Left lung (tissue), 10 donors: ENCODE results near the gene KIF26A. TPM values are rescaled to one million over a fixed set of nuclear protein-coding genes. Genes with fewer than 3 reads are reported as not detected.
"Not testable (repeated sequence)": the region's sequence is repeated elsewhere in the genome, so short reads cannot be mapped to it uniquely, and the experiment has no call there.

Experiments
- ATAC-seq: fragments of 200-7000 bp; cut with Tn5 transposase; one replicate; pipeline ENCODE4 v1.9.1; 2020; ENCODE audit warnings: moderate library complexity
- DNase-seq, 4 donors: peaks; one replicate each; pipeline ENCODE4 v3.0.0-alpha.2; 2013 to 2020
- H3K27ac ChIP-seq, 2 donors: fragments of 200-600 bp; sonication (generic) in 1 of 2; one replicate each; pipeline versions ENCODE4 v1.5.0 to v1.8.0; 2020 to 2021
- H3K27me3 ChIP-seq, 2 donors: fragments of 200-600 bp; sonication (generic) in 1 of 2; one replicate each; pipeline versions ENCODE4 v1.5.0 to v1.8.0; 2020 to 2021
- H3K36me3 ChIP-seq, 2 donors: fragments of 200-600 bp; sonication (generic) in 1 of 2; one replicate each; pipeline versions ENCODE4 v1.5.0 to v1.8.0; 2020 to 2021
- H3K4me1 ChIP-seq, 2 donors: fragments of 200-600 bp; one replicate each; pipeline ENCODE4 v1.8.0; 2021
- H3K4me3 ChIP-seq, 2 donors: fragments of 200-600 bp; sonication (generic) in 1 of 2; one replicate each; pipeline versions ENCODE4 v1.5.0 to v1.8.0; 2020 to 2021; ENCODE audit warnings: mild to moderate bottlenecking in 1 of 2
- H3K9me3 ChIP-seq, 2 donors: fragments of 200-600 bp; sonication (generic) in 1 of 2; one replicate each; pipeline versions ENCODE4 v1.5.0 to v1.8.0; 2020 to 2021
- intact Hi-C, 2 donors: fragments of 100-400 bp; cut with DNase I; formaldehyde crosslinking; loops; one replicate each; pipeline versions ENCODE4 v1.11.2 to v1.14.2; 2022
- polyA plus RNA-seq, 6 donors: library from polyadenylated mRNA; unstranded; fragments of 120-200 nt; gene quantifications; one replicate each; pipeline ENCODE4 v1.2.1, GENCODE V29; 2013; ENCODE audit not compliant: insufficient read length in 6 of 6
- total RNA-seq, 2 donors: library from RNA; stranded (reverse); fragmentation: NEBNext Ultra II Directional; extraction: Animal tissue kit (Norgen Biotek cat#: 25700); gene quantifications; one replicate each; pipeline ENCODE4 v1.2.1, GENCODE V29; 2021
- TF ChIP-seq, protein P1 (sequence below), 2 donors: fragments of 200-600 bp; sonication (generic) in 1 of 2; IDR thresholded peaks; one replicate each; pipeline versions ENCODE4 v1.5.0 to v1.8.0; 2021; ENCODE audit warnings: antibody characterized with exemption in 2 of 2
- donor health status: DM: no; HTN: yes; CAD: no.
- donor health status: DM: no; HTN: no; CAD: no.

Gene KIF26A
- total and polyA plus RNA-seq, 8 donors, result 4.5 to 25.5 (median 14.4) TPM

DNA sequence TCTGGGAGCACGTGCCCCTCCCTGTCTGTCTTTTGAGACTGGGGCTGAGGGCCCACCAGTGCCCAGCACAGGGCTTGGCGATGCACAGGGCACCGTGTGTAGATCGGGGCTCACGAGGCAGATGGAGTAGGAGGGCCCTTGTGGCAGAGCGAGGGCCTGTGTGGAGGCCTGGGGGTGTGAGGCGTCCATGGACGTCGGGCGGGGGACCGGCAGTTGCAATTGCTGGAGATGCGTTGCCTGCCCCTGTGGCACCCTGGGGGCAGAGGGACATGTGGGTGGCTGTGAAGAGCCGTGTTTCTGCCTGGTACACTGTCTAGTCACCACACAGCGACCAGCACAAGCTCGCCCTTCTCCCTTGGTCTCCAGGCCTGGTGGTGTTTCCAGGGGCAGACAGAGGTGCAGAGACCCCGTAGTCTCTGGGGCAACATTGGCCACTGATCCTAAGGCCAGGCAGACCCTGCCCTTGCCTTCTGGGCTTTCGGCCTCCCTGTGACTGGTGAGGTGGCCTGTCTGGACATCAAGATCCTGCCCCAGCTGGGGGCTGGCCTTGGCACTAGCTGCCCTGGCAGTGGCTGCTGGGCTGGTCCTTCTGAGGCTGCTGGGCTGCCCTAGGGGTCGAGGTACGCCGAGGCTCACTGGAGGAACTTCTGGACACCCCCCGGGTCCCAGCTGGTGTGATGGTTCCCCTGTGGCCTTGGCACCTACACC is 14.5 kb downstream of the KIF26A start:
- DNase-seq (no peak), ATAC-seq (no peak)
- no peak overlapping the region for H3K4me3 ChIP-seq
- no peaks in the 10 kb centered on the region for H3K27me3 ChIP-seq
- TF ChIP-seq, protein P1, sequence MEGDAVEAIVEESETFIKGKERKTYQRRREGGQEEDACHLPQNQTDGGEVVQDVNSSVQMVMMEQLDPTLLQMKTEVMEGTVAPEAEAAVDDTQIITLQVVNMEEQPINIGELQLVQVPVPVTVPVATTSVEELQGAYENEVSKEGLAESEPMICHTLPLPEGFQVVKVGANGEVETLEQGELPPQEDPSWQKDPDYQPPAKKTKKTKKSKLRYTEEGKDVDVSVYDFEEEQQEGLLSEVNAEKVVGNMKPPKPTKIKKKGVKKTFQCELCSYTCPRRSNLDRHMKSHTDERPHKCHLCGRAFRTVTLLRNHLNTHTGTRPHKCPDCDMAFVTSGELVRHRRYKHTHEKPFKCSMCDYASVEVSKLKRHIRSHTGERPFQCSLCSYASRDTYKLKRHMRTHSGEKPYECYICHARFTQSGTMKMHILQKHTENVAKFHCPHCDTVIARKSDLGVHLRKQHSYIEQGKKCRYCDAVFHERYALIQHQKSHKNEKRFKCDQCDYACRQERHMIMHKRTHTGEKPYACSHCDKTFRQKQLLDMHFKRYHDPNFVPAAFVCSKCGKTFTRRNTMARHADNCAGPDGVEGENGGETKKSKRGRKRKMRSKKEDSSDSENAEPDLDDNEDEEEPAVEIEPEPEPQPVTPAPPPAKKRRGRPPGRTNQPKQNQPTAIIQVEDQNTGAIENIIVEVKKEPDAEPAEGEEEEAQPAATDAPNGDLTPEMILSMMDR (IDR thresholded peaks at IDR 0.05), result no peak
- H3K27ac ChIP-seq, result no peak overlapping the region
- no peaks in the 10 kb centered on the region for H3K9me3 ChIP-seq
- peaks cover 5 to 17% of the 10 kb centered on the region in 2 donors for H3K4me1 ChIP-seq
- H3K36me3 ChIP-seq, result no peaks in the 10 kb centered on the region
- intact Hi-C loops, result no loop called here

DNA sequence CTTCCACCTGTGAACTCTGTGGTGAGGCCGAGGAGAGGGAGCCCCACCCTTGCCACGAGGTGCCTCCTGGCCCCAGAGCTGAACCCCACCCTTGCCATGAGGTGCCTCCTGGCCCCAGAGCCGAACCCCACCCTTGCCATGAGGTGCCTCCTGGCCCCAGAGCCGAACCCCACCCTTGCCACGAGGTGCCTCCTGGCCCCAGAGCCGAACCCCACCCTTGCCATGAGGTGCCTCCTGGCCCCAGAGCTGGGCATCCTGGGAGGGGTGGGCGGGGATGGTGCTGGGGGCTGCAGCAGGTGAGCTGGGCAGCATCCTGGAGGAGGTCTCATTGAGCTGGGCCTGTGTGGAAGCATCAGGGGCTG is 15.0 kb downstream of the KIF26A start:
- H3K27ac ChIP-seq, ATAC-seq, H3K4me3 ChIP-seq, H3K36me3 ChIP-seq, intact Hi-C loops, H3K9me3 ChIP-seq, DNase-seq, H3K27me3 ChIP-seq: not testable (repeated sequence)
- peaks cover 5 to 17% of the 10 kb centered on the region in 2 donors for H3K4me1 ChIP-seq

- ATAC-seq, result no peak
- DNase-seq, result no peak
These were observed 15.9 kb downstream of the KIF26A start for GRCh38 chr14:104154246-104154645.

GRCh38 chr14:104155513-104155912 is 17.1 kb downstream of the KIF26A start:
- TF ChIP-seq, protein P1 (IDR thresholded peaks at IDR 0.05), result no peak

More at GRCh38 chr14:104154246-104154645, 15.9 kb downstream of the KIF26A start:
- Histone ChIP-seq H3K9me3 (no peaks in the 10 kb centered on the region), H3K4me3 (no peak overlapping the region), H3K4me1 (peaks cover 5 to 13% of the 10 kb centered on the region in 2 donors), H3K36me3 (no peaks in the 10 kb centered on the region), H3K27me3 (no peaks in the 10 kb centered on the region), H3K27ac (no peak overlapping the region)
- TF ChIP-seq, protein P1 (IDR thresholded peaks at IDR 0.05), result no peak
- intact Hi-C loops, result no loop called here

DNA sequence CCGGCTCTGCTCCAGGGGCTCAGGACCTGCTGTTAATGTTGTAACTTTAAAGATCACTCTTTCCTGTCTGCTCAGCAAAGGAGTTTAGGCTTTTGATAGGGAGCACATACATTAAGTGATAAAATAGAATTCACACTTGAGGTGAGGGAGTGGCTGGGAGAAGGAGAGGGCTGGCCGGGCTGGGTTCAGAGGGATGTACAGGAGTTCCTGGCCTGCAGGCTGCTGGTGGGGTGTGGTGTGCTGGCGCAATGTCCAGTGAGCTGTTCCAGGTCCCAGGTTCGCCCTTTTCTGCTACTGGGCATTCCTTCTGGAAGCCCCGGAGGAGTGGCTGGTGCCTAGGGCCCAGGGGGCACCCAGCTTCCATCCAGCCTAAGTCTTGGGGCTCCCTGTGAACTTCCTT is 17.8 kb downstream of the KIF26A start:
- Histone ChIP-seq H3K9me3 (no peaks in the 10 kb centered on the region), H3K36me3 (no peaks in the 10 kb centered on the region), H3K4me1 (no peaks in the 10 kb centered on the region), H3K27ac (no peak overlapping the region), H3K27me3 (no peaks in the 10 kb centered on the region), H3K4me3 (no peak overlapping the region)
- no peak for DNase-seq
- TF ChIP-seq, protein P1 (IDR thresholded peaks at IDR 0.05), result no peak
- intact Hi-C loops, result no loop called here
- ATAC-seq, result no peak

More at GRCh38 chr14:104155513-104155912, 17.1 kb downstream of the KIF26A start:
- intact Hi-C loops, result no loop called here
- ATAC-seq (peak; percentile 33), DNase-seq (no peak)
- peaks cover 0 to 4% of the 10 kb centered on the region in 2 donors for H3K4me1 ChIP-seq
- H3K9me3 ChIP-seq, result no peaks in the 10 kb centered on the region
- no peaks in the 10 kb centered on the region for H3K36me3 ChIP-seq
- H3K27me3 ChIP-seq, result no peaks in the 10 kb centered on the region
- H3K27ac ChIP-seq, result no peak overlapping the region
- H3K4me3 ChIP-seq, result no peak overlapping the region
